Natural killer cell (primary cell): ENCODE results near the gene GMNN. TPM values are rescaled to one million over a fixed set of nuclear protein-coding genes. Genes with fewer than 3 reads are reported as not detected.
A peak's percentile ranks its signal among the peaks of the same experiment; 100 is the strongest.

Experiments used
- ATAC-seq, 3 donors: fragments of 150-1000 bp in 2 of 3; fragments of 200-7000 bp in 1 of 3; cut with Tn5 transposase; 1 replicate in 1 of 3; 2 replicates in 2 of 3; pipeline ENCODE4 v1.10.0; 2021; ENCODE audit warnings: mild to moderate bottlenecking in 2 of 3, moderate library complexity in 2 of 3
- DNase-seq, 2 donors: peaks; one replicate each; pipeline versions ENCODE4 v3.0.0 to v3.0.0-alpha.2; 2013 to 2021; ENCODE audit warnings: mixed read lengths in 1 of 2
- H3K27ac ChIP-seq: one replicate; pipeline ENCODE4 v1.5.1; 2013; ENCODE audit warnings: mild to moderate bottlenecking, low read length
- H3K27me3 ChIP-seq: one replicate; pipeline ENCODE4 v1.6.1; 2013; ENCODE audit warnings: low read length; ENCODE audit not compliant: control insufficient read depth, insufficient read depth
- H3K36me3 ChIP-seq: one replicate; pipeline ENCODE4 v1.6.1; 2013; ENCODE audit warnings: low read length; ENCODE audit not compliant: control insufficient read depth, insufficient read depth
- H3K4me1 ChIP-seq: one replicate; pipeline ENCODE4 v1.6.1; 2013; ENCODE audit warnings: low read length; ENCODE audit not compliant: control insufficient read depth, insufficient read depth
- H3K4me3 ChIP-seq: one replicate; pipeline ENCODE4 v1.5.1; 2013; ENCODE audit warnings: low read length
- H3K9me3 ChIP-seq: one replicate; pipeline ENCODE4 v1.6.1; 2013; ENCODE audit warnings: low read length; ENCODE audit not compliant: control insufficient read depth, insufficient read depth
- H3K27ac Mint-ChIP-seq, 2 donors: one replicate each; pipeline ENCODE4 v1.8.0; 2022; ENCODE audit warnings: mild to moderate bottlenecking in 2 of 2, mixed read lengths in 2 of 2, moderate library complexity in 1 of 2
- H3K27me3 Mint-ChIP-seq, 2 donors: one replicate each; pipeline ENCODE4 v1.8.0; 2022; ENCODE audit warnings: low read depth in 2 of 2, mixed read lengths in 2 of 2
- H3K36me3 Mint-ChIP-seq: one replicate; pipeline ENCODE4 v1.8.0; 2022; ENCODE audit warnings: mixed read lengths
- H3K4me1 Mint-ChIP-seq, 2 donors: one replicate each; pipeline ENCODE4 v1.8.0; 2022; ENCODE audit warnings: mixed read lengths in 2 of 2
- H3K4me3 Mint-ChIP-seq: one replicate; pipeline ENCODE4 v1.8.0; 2022; ENCODE audit warnings: mild to moderate bottlenecking, moderate library complexity, mixed read lengths
- H3K9me3 Mint-ChIP-seq, 2 donors: one replicate each; pipeline ENCODE4 v1.8.0; 2022; ENCODE audit warnings: mixed read lengths in 2 of 2
- CTCF ChIP-seq: fragments of 200-600 bp; IDR thresholded peaks from one replicate; pipeline ENCODE4 v1.8.0; 2022; ENCODE audit warnings: antibody characterized with exemption
- WGBS: methylation state at CpG from one replicate; pipeline ENCODE4 v1.1.7; 2013; ENCODE audit warnings: missing lambda C conversion rate; ENCODE audit not compliant: insufficient coverage; 5-methylcytosine and 5-hydroxymethylcytosine counted together
- intact Hi-C: fragments of 100-400 bp; cut with micrococcal nuclease; formaldehyde crosslinking; loops from one replicate; pipeline ENCODE4 v1.14.2; 2022
- total RNA-seq, 4 donors: library from RNA; stranded (reverse); fragments of 120-200 nt in 1 of 4; gene quantifications; one replicate each; pipeline versions ENCODE4 v1.2.3 to v1.2.4, GENCODE V29; 2013 to 2022

Gene GMNN
- total RNA-seq, 3 donors from 2014 or later (not counting 1 experiment from before 2014, with no cell fraction given): 11.0 to 23.7 (median 17.8) TPM

GRCh38 chr6:24799541-24799915 is 24.8 kb downstream of the GMNN start:
- H3K4me1 Mint-ChIP-seq: peaks cover 11 to 20% of the 10 kb centered on the region in 2 donors
- Histone ChIP-seq H3K27ac (no peak overlapping the region), H3K27me3 (no peaks in the 10 kb centered on the region), H3K36me3 (peaks cover 29% of the 10 kb centered on the region), H3K4me3 (no peak overlapping the region), H3K4me1 (no peaks in the 10 kb centered on the region), H3K9me3 (no peaks in the 10 kb centered on the region)
- 38% methylated on average over 1 of the region's 1 CpG for WGBS
- DNase-seq (no peak), ATAC-seq (no peak)
- intact Hi-C loops: no loop called here
- no peaks in the 10 kb centered on the region for H3K27me3 Mint-ChIP-seq
- H3K27ac Mint-ChIP-seq: peak overlapping the region; percentile 51 to 73
- no peaks in the 10 kb centered on the region for H3K9me3 Mint-ChIP-seq
- H3K36me3 Mint-ChIP-seq: no peaks in the 10 kb centered on the region
- H3K4me3 Mint-ChIP-seq: no peak overlapping the region
- TF ChIP-seq CTCF: no peak

GRCh38 chr6:24802271-24803059 is 27.7 kb downstream of the GMNN start:
- H3K4me3 Mint-ChIP-seq: no peak overlapping the region
- DNase-seq (no peak), ATAC-seq (no peak)
- intact Hi-C loops: no loop called here
- H3K27me3 Mint-ChIP-seq: no peaks in the 10 kb centered on the region
- H3K27me3 ChIP-seq: no peaks in the 10 kb centered on the region
- no peaks in the 10 kb centered on the region for H3K36me3 Mint-ChIP-seq
- TF ChIP-seq CTCF: no peak
- H3K9me3 Mint-ChIP-seq: no peaks in the 10 kb centered on the region
- H3K4me3 ChIP-seq: no peak overlapping the region
- H3K27ac Mint-ChIP-seq: peak overlapping the region; percentile 61 to 66
- no peaks in the 10 kb centered on the region for H3K9me3 ChIP-seq
- peaks cover 58% of the 10 kb centered on the region for H3K36me3 ChIP-seq
- no peaks in the 10 kb centered on the region for H3K4me1 ChIP-seq
- peaks cover 11 to 14% of the 10 kb centered on the region in 2 donors for H3K4me1 Mint-ChIP-seq
- WGBS: 94% methylated on average over 8 of the region's 8 CpGs
- no peak overlapping the region for H3K27ac ChIP-seq

- no peaks in the 10 kb centered on the region for H3K27me3 ChIP-seq
- TF ChIP-seq CTCF: no peak
- H3K4me3 ChIP-seq: no peak overlapping the region
- no peaks in the 10 kb centered on the region for H3K4me1 ChIP-seq
- H3K27ac ChIP-seq: no peak overlapping the region
- H3K9me3 Mint-ChIP-seq: no peaks in the 10 kb centered on the region
- H3K36me3 Mint-ChIP-seq: no peaks in the 10 kb centered on the region
- DNase-seq (no peak), ATAC-seq (no peak)
- peaks cover 79% of the 10 kb centered on the region for H3K36me3 ChIP-seq
- no peak overlapping the region for H3K4me3 Mint-ChIP-seq
- H3K9me3 ChIP-seq: no peaks in the 10 kb centered on the region
- peaks cover 0 to 4% of the 10 kb centered on the region in 2 donors for H3K4me1 Mint-ChIP-seq
- 100% methylated on average over 3 of the region's 3 CpGs for WGBS
- H3K27me3 Mint-ChIP-seq: no peaks in the 10 kb centered on the region
- intact Hi-C loops: no loop called here
- H3K27ac Mint-ChIP-seq: peak overlapping the region; percentile 75 to 76
Measured at GRCh38 chr6:24807584-24807983, 32.8 kb downstream of the GMNN start.

- 96% methylated on average over 3 of the region's 3 CpGs for WGBS
- Histone ChIP-seq H3K36me3 (peaks cover 60% of the 10 kb centered on the region), H3K27ac (no peak overlapping the region), H3K4me3 (no peak overlapping the region), H3K9me3 (no peaks in the 10 kb centered on the region), H3K4me1 (no peaks in the 10 kb centered on the region), H3K27me3 (no peaks in the 10 kb centered on the region)
- ATAC-seq (no peak), DNase-seq (no peak)
- TF ChIP-seq CTCF: no peak
- H3K4me3 Mint-ChIP-seq: no peak overlapping the region
- no peaks in the 10 kb centered on the region for H3K9me3 Mint-ChIP-seq
- no peaks in the 10 kb centered on the region for H3K36me3 Mint-ChIP-seq
- intact Hi-C loops: no loop called here
- H3K27me3 Mint-ChIP-seq: no peaks in the 10 kb centered on the region
- peak overlapping the region; percentile 73 to 76 for H3K27ac Mint-ChIP-seq
- H3K4me1 Mint-ChIP-seq: peaks cover 0 to 4% of the 10 kb centered on the region in 2 donors
Measured at GRCh38 chr6:24809728-24810127, 35.0 kb downstream of the GMNN start.
